Ovary (tissue), 9 donors: Measurements from ENCODE around the gene CHSY3. TPM values are rescaled to one million over a fixed set of nuclear protein-coding genes. Genes with fewer than 3 reads are reported as not detected.

Source experiments
- DNase-seq, 5 donors: peaks; one replicate each; pipeline ENCODE4 v3.0.0-alpha.2; 2019 to 2020
- H3K27ac ChIP-seq, 2 donors: fragments of 200-600 bp; one replicate each; pipeline versions ENCODE4 v1.5.1 to v1.8.0; 2019 to 2022
- H3K27me3 ChIP-seq: fragments of 200-600 bp; one replicate; pipeline ENCODE4 v1.8.0; 2022
- H3K36me3 ChIP-seq: fragments of 200-600 bp; sonication (generic); one replicate; pipeline ENCODE4 v1.5.1; 2019
- H3K4me1 ChIP-seq: one replicate; pipeline ENCODE4 v1.8.1; 2013; ENCODE audit warnings: mild to moderate bottlenecking, moderate library complexity; ENCODE audit not compliant: insufficient read depth
- H3K4me3 ChIP-seq: fragments of 200-600 bp; sonication (generic); one replicate; pipeline ENCODE4 v1.5.1; 2017
- H3K9me3 ChIP-seq, 2 donors: fragments of 200-600 bp in 1 of 2; sonication (generic) in 1 of 2; one replicate each; pipeline versions ENCODE4 v1.5.1 to v1.8.1; 2013 to 2019; ENCODE audit warnings: mild to moderate bottlenecking in 1 of 2, moderate library complexity in 1 of 2
- EP300 ChIP-seq: sonication (generic); formaldehyde crosslinking; IDR thresholded peaks from one replicate; pipeline ENCODE4 v1.6.1; 2017; ENCODE audit warnings: antibody characterized with exemption
- POLR2A ChIP-seq: fragments of 450-650 bp; IDR thresholded peaks from one replicate; pipeline ENCODE4 v1.6.1; 2017; ENCODE audit warnings: antibody characterized with exemption, mild to moderate bottlenecking, moderate library complexity
- WGBS, 3 donors: extraction: QIAGEN DNeasy Blood & Tissue Kit in 1 of 3; methylation state at CpG; one replicate each; pipeline versions ENCODE4 v1.1.5 to v1.1.7; 2013 to 2017; 5-methylcytosine and 5-hydroxymethylcytosine counted together
- intact Hi-C, 4 donors: fragments of 100-400 bp; cut with DNase I; formaldehyde crosslinking; loops; one replicate each; pipeline versions ENCODE4 v1.11.0 to v1.15.1; 2022 to 2023
- polyA plus RNA-seq, 2 donors: library from polyadenylated mRNA; stranded (reverse); fragments of 200-250 nt in 1 of 2; fragments of 350-450 nt in 1 of 2; fragmentation: Illumina TruSeq in 1 of 2; extraction: RNeasy Lipid Tissue Mini Kit (QIAGEN cat#74804) in 1 of 2; gene quantifications; one replicate each; pipeline ENCODE4 v1.2.3, GENCODE V29; 2013 to 2014
- total RNA-seq, 7 donors: library from RNA; depleted of rRNA in 2 of 7; stranded (reverse); fragments of >200 nt in 2 of 7; fragmentation: NEBNext Ultra II Directional in 3 of 7; extraction: Animal tissue kit (Norgen Biotek cat#: 25700) in 3 of 7; gene quantifications; one replicate each; pipeline versions ENCODE4 v1.1.0 to v1.2.4, GENCODE V29; 2016 to 2023
- TF ChIP-seq, protein P1 (sequence below), 3 donors: fragments of 450-650 bp in 2 of 3; fragments of 200-600 bp in 1 of 3; IDR thresholded peaks; one replicate each; pipeline versions ENCODE4 v1.5.1 to v1.8.0; 2016 to 2022; ENCODE audit warnings: antibody characterized with exemption in 3 of 3, mild to moderate bottlenecking in 1 of 3
- donor health status: DM: no; HTN: no; CAD: no; lungs with moderate emphysema.
- donor health status: DM: no; HTN: no; CAD: no.
- donor health status: Bipolar disorder and iron deficiency.
- donor health status: DM: yes; HTN: yes; CAD: no.
- donor health status: DM: no; HTN: no; CAD: no.
- donor health status: DM: yes; HTN: yes; CAD: no.

CHSY3 gene
- total and polyA plus RNA-seq, 9 donors: 0.13 to 5.5 (median 0.74) TPM

GRCh38 chr5:129972465-129973141 lies 68.3 kb downstream of the CHSY3 start:
- DNase-seq: no peak
- Histone ChIP-seq H3K4me3 (no peak overlapping the region), H3K36me3 (no peaks in the 10 kb centered on the region), H3K27me3 (no peaks in the 10 kb centered on the region), H3K4me1 (no peaks in the 10 kb centered on the region), H3K9me3 (no peaks in the 10 kb centered on the region), H3K27ac (no peak overlapping the region)
- no peak for TF ChIP-seq EP300
- intact Hi-C loops: no loop called here

DNA sequence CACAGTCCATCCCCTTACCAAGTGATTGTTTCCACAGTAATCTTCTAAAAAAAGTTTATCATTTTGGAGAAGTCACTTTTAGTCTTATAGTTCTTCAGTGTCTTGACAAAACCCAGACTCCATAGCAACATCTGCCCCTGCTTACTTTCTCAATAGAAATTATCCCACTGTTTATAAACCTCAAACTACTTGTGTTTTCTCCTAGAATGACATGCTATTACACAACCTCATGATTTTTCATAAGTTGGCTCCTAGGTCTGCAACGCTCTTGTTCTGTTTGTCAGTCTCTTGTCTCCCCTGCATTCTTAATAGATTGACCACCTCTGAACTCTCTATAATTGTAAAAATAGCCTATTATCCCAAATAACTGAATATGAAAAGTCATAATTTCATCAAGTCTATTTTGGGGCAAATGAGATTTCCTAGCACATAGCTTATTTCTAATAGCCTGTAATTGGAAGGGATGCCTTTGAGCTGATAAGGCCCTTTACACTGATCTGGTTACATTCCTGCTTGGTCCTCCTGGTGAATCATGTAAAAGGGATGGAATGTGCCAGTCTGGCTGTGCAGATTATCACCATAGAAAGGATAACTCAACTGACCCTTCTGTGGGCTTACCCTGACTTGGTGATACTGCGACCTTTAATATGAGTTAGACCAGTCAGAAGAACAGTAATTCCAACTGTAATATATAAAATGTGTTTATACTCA lies 69.6 kb downstream of the CHSY3 start:
- H3K9me3 ChIP-seq: no peaks in the 10 kb centered on the region
- no peaks in the 10 kb centered on the region for H3K27me3 ChIP-seq
- 72 to 84% (median 76%) methylated on average over 2 of the region's 2 CpGs for WGBS, 3 donors
- intact Hi-C loops: no loop called here
- no peak overlapping the region for H3K4me3 ChIP-seq
- no peak for DNase-seq
- H3K4me1 ChIP-seq: no peaks in the 10 kb centered on the region
- TF ChIP-seq, protein P1, sequence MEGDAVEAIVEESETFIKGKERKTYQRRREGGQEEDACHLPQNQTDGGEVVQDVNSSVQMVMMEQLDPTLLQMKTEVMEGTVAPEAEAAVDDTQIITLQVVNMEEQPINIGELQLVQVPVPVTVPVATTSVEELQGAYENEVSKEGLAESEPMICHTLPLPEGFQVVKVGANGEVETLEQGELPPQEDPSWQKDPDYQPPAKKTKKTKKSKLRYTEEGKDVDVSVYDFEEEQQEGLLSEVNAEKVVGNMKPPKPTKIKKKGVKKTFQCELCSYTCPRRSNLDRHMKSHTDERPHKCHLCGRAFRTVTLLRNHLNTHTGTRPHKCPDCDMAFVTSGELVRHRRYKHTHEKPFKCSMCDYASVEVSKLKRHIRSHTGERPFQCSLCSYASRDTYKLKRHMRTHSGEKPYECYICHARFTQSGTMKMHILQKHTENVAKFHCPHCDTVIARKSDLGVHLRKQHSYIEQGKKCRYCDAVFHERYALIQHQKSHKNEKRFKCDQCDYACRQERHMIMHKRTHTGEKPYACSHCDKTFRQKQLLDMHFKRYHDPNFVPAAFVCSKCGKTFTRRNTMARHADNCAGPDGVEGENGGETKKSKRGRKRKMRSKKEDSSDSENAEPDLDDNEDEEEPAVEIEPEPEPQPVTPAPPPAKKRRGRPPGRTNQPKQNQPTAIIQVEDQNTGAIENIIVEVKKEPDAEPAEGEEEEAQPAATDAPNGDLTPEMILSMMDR (IDR thresholded peaks at IDR 0.05): no peak
- TF ChIP-seq EP300 (no peak), POLR2A (no peak)
- no peak overlapping the region for H3K27ac ChIP-seq
- H3K36me3 ChIP-seq: no peaks in the 10 kb centered on the region

DNA sequence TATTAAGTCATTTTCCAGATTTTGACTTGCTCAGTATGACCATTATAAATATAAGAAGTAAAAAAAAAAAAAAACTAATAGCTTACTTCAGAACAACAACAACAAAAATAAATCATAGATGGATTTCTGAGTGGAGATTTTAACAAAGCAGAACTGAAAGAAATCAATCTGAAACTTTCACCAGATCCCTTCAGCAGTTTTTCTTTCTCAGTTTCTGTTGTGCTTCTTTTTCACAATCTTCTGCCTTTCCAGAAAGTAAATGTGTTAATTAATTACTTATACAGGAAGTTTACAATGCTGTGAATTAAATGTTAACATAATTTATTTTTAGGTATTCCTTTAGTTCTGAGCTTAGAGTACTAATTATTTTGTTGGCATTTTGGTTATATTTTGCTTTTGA lies 73.5 kb downstream of the CHSY3 start:
- Histone ChIP-seq H3K9me3 (no peaks in the 10 kb centered on the region), H3K27me3 (no peaks in the 10 kb centered on the region), H3K4me1 (no peaks in the 10 kb centered on the region), H3K27ac (no peak overlapping the region), H3K36me3 (no peaks in the 10 kb centered on the region), H3K4me3 (no peak overlapping the region)
- TF ChIP-seq POLR2A: no peak
- TF ChIP-seq, protein P1 (IDR thresholded peaks at IDR 0.05): no peak
- no peak for TF ChIP-seq EP300
- DNase-seq: no peak
- intact Hi-C loops: no loop called here

DNA sequence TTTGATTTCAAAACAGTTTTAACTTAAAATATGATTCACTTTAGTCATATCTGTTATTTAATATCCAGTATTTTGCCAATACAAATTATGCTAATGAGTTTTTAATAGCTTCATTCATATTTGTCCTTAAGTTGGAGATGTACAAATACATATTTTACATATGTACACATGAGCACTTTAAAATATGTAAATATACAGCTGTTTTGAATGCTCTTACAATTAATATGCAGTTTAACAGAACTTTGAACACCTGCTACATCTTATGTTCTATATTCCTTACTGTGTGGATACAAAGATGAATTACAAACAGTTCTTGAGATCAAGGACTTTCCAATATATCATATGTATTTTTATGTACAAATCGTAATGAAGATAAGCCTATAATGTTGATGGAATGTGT lies 74.0 kb downstream of the CHSY3 start:
- H3K36me3 ChIP-seq: no peaks in the 10 kb centered on the region
- H3K9me3 ChIP-seq: no peaks in the 10 kb centered on the region
- no peak for DNase-seq
- H3K4me3 ChIP-seq: no peak overlapping the region
- TF ChIP-seq EP300 (no peak), POLR2A (no peak)
- TF ChIP-seq, protein P1 (IDR thresholded peaks at IDR 0.05): no peak
- H3K27ac ChIP-seq: no peak overlapping the region
- 49 to 65% (median 64%) methylated on average over 1 of the region's 1 CpG for WGBS, 3 donors
- intact Hi-C loops: no loop called here
- H3K27me3 ChIP-seq: no peaks in the 10 kb centered on the region
- no peaks in the 10 kb centered on the region for H3K4me1 ChIP-seq

DNA sequence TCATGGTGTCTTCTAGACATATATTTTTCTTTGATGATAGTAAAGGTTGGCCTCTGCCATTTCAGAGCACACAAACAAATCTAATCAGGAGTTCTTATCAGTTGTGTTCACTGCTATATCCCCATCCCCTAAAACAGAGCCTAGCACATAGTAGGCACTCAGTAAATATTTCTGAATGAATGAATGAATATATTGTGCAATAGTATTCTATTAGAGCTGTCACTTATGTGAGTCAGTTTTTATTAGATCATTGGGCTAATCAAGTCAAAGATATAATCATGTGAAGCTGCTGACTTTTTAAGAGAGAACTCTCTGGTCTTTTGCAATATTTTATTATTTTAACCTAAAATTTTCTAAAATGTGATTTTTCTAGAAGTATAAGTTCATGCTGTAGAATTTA lies 84.2 kb downstream of the CHSY3 start:
- H3K27ac ChIP-seq: no peak overlapping the region
- TF ChIP-seq, protein P1 (IDR thresholded peaks at IDR 0.05): no peak
- TF ChIP-seq EP300: no peak
- no peak for TF ChIP-seq POLR2A
- H3K9me3 ChIP-seq: no peaks in the 10 kb centered on the region
- no peak overlapping the region for H3K4me3 ChIP-seq
- DNase-seq: no peak
- no peaks in the 10 kb centered on the region for H3K27me3 ChIP-seq
- no peaks in the 10 kb centered on the region for H3K36me3 ChIP-seq
- intact Hi-C loops: no loop called here
- no peaks in the 10 kb centered on the region for H3K4me1 ChIP-seq
